G401.6 (cell line): ENCODE data around the gene TBPL1.

Experiments
- FAIRE-seq: peaks from 2 replicates; lab custom pipeline; 2012; peaks lifted over from hg19 to GRCh38; lab: Jason Lieb, UNC

TBPL1 gene

GRCh38 chr6:134007077-134007476, 54.1 kb downstream of the TBPL1 start:
- FAIRE-seq = no peak

- FAIRE-seq = no peak
These were observed 56.9 kb downstream of the TBPL1 start for GRCh38 chr6:134009876-134010275.

GRCh38 chr6:134010400-134010799, 57.4 kb downstream of the TBPL1 start:
- no peak for FAIRE-seq

- no peak for FAIRE-seq
These were observed 58.0 kb downstream of the TBPL1 start for GRCh38 chr6:134010974-134011373.

GRCh38 chr6:134014588-134015137, 61.6 kb downstream of the TBPL1 start:
- no peak for FAIRE-seq

GRCh38 chr6:134015719-134016557, 62.9 kb downstream of the TBPL1 start:
- FAIRE-seq = no peak

- FAIRE-seq = no peak
These were observed 63.5 kb downstream of the TBPL1 start for GRCh38 chr6:134016558-134016814.

GRCh38 chr6:134020071-134020470, 67.0 kb downstream of the TBPL1 start:
- FAIRE-seq = no peak

GRCh38 chr6:134020543-134020942, 67.5 kb downstream of the TBPL1 start:
- FAIRE-seq = no peak

GRCh38 chr6:134020968-134021367, 67.9 kb downstream of the TBPL1 start:
- FAIRE-seq = no peak

- FAIRE-seq = no peak
These were observed 68.5 kb downstream of the TBPL1 start for GRCh38 chr6:134021396-134022122.

GRCh38 chr6:134022650-134023049, 69.6 kb downstream of the TBPL1 start:
- FAIRE-seq = no peak

- no peak for FAIRE-seq
These were observed 73.6 kb downstream of the TBPL1 start for GRCh38 chr6:134026597-134026996.

GRCh38 chr6:134028438-134028837, 75.4 kb downstream of the TBPL1 start:
- FAIRE-seq = no peak

GRCh38 chr6:134029495-134030455, 76.8 kb downstream of the TBPL1 start:
- no peak for FAIRE-seq

- no peak for FAIRE-seq
These were observed 78.8 kb downstream of the TBPL1 start for GRCh38 chr6:134031696-134032255.

GRCh38 chr6:134034478-134034877, 81.5 kb downstream of the TBPL1 start:
- no peak for FAIRE-seq

- FAIRE-seq = no peak
These were observed 82.2 kb downstream of the TBPL1 start for GRCh38 chr6:134034961-134035822.

- FAIRE-seq = no peak
These were observed 82.8 kb downstream of the TBPL1 start for GRCh38 chr6:134035823-134036296.

- FAIRE-seq = no peak
These were observed 86.1 kb downstream of the TBPL1 start for GRCh38 chr6:134039116-134039515.
